Measurements from ENCODE around the gene KRTAP10-4. TPM values are rescaled to one million over a fixed set of nuclear protein-coding genes. Genes with fewer than 3 reads are reported as not detected.

The KRTAP10-4 gene
- total and polyA plus RNA-seq, 12 donors = not detected

GRCh38 chr21:44531606-44532564, 41.6 kb upstream of the KRTAP10-4 start:
- peak in 2 of 7 donors; percentile 3 to 9 for DNase-seq
- no peaks in the 10 kb centered on the region for H3K9me3 ChIP-seq (replicated peaks in 1 of 3)
- no peak overlapping the region for H3K27ac ChIP-seq
- no peaks in the 10 kb centered on the region for H3K36me3 ChIP-seq (replicated peaks in 1 of 2)
- H3K4me3 ChIP-seq = no peak overlapping the region
- no peaks in the 10 kb centered on the region for H3K27me3 ChIP-seq
- WGBS, 4 donors = 77 to 81% (median 78%) methylated on average over 24 to 30 of the region's 30 CpGs
- intact Hi-C loops (cut with DNase I) = no loop called here
- no peaks in the 10 kb centered on the region for H3K4me1 ChIP-seq (replicated peaks in 1 of 2)
- no peak for TF ChIP-seq CTCF (IDR thresholded peaks at IDR 0.05)
- TF ChIP-seq POLR2A (IDR thresholded peaks at IDR 0.05) = no peak

GRCh38 chr21:44532712-44533111, 40.8 kb upstream of the KRTAP10-4 start:
- no peak for TF ChIP-seq POLR2A (IDR thresholded peaks at IDR 0.05)
- no peak for TF ChIP-seq CTCF (IDR thresholded peaks at IDR 0.05)
- no peaks in the 10 kb centered on the region for H3K9me3 ChIP-seq (replicated peaks in 1 of 3)
- H3K27me3 ChIP-seq = no peaks in the 10 kb centered on the region
- H3K4me3 ChIP-seq = no peak overlapping the region
- no peaks in the 10 kb centered on the region for H3K4me1 ChIP-seq (replicated peaks in 1 of 2)
- no peaks in the 10 kb centered on the region for H3K36me3 ChIP-seq (replicated peaks in 1 of 2)
- peak in 1 of 7 donors; percentile 8 for DNase-seq
- intact Hi-C loops (cut with DNase I) = no loop called here
- 81 to 90% (median 87%) methylated on average over 14 to 16 of the region's 16 CpGs for WGBS, 4 donors
- no peak overlapping the region for H3K27ac ChIP-seq

- H3K4me3 ChIP-seq = no peak overlapping the region
- H3K36me3 ChIP-seq (replicated peaks in 1 of 2) = no peaks in the 10 kb centered on the region
- no peaks in the 10 kb centered on the region for H3K9me3 ChIP-seq (replicated peaks in 1 of 3)
- no peak overlapping the region for H3K27ac ChIP-seq
- peak in 1 of 7 donors; percentile 14 for DNase-seq
- H3K4me1 ChIP-seq (replicated peaks in 1 of 2) = no peaks in the 10 kb centered on the region
- intact Hi-C loops (cut with DNase I) = no loop called here
- 85 to 95% (median 90%) methylated on average over 25 to 37 of the region's 37 CpGs for WGBS, 4 donors
- TF ChIP-seq CTCF (IDR thresholded peaks at IDR 0.05) = no peak
- no peak for TF ChIP-seq POLR2A (IDR thresholded peaks at IDR 0.05)
- no peaks in the 10 kb centered on the region for H3K27me3 ChIP-seq
Measured at GRCh38 chr21:44533121-44533890, 40.2 kb upstream of the KRTAP10-4 start.
